Stomach smooth muscle (tissue), 2 donors: ENCODE results near the gene NAA40.

Experiments used
- H3K27ac ChIP-seq: one replicate; pipeline ENCODE4 v1.7.0; 2013; ENCODE audit warnings: mild to moderate bottlenecking, low read length, inconsistent platforms
- H3K27me3 ChIP-seq, 2 donors: one replicate each; pipeline ENCODE4 v1.7.0; 2013; ENCODE audit warnings: low read length in 2 of 2; ENCODE audit not compliant: insufficient read depth in 2 of 2, control insufficient read depth in 1 of 2
- H3K36me3 ChIP-seq, 2 donors: one replicate each; pipeline ENCODE4 v1.7.0; 2013; ENCODE audit warnings: low read length in 2 of 2; ENCODE audit not compliant: control insufficient read depth in 2 of 2, insufficient read depth in 2 of 2
- H3K4me1 ChIP-seq: one replicate; pipeline ENCODE4 v1.7.0; 2013; ENCODE audit warnings: low read length; ENCODE audit not compliant: control insufficient read depth, insufficient read depth
- H3K4me3 ChIP-seq, 2 donors: one replicate each; pipeline ENCODE4 v1.7.0; 2013; ENCODE audit warnings: low read length in 2 of 2
- H3K9ac ChIP-seq, 2 donors: one replicate each; pipeline ENCODE4 v1.7.0; 2013; ENCODE audit warnings: low read length in 2 of 2, mild to moderate bottlenecking in 1 of 2
- H3K9me3 ChIP-seq, 2 donors: one replicate each; pipeline ENCODE4 v1.7.0; 2013; ENCODE audit warnings: low read length in 2 of 2; ENCODE audit not compliant: control insufficient read depth in 2 of 2
- donor health status: healthy.
- donor health status: Pancreatic carcinoma.

The NAA40 gene

DNA sequence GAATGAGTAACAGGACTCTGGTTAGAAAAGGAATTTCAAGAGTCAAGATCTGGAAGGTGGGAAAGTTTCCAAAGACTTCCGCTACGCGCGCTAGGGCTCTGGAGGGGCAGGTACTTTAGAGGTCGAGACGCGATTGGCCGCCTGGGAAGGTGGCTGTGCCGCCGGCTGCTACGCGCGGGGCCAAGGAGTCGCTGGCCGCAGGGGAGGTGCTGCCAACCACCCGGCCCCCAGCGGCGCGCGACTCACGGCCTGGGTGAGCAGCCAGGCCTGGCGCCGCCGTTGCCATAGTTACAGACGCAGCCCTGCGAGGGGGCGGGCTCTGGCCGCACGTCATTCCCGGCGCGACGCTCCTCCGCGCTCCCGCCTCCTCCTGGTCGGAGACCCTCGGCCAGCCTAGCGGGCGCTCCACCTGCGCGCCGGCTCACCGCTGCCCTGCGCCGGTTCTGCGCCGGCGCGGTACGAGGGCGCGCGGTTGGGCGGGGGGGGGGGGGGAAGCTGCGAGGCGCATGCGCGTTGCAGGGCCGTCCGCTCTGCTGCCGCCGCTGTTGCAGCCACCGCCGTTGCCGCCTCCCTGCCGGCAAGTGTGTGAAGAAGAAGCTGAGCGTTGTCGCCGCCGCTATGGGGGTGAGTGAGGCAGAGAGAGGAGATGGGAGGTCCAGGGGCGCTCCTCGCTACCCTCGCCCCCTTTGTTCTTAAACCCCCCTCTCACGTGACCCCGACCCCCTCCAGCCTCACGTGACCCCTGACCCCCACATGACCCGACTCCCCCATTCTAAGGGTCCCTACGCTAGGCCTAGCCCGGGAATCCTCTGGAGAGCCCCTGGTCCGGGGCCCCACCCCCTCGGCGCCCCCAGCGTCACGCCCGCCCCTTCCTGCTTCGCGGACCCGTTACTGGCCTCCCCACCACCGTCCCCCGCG, at the start of gene NAA40:
Gene NAA40, plus strand, starts transcription at position 524 of the 918 bp plus-strand sequence. Its CDS starts 95 bp downstream, at position 619.
- no peaks in the 10 kb centered on the region for H3K9me3 ChIP-seq
- H3K36me3 ChIP-seq: no peaks in the 10 kb centered on the region
- H3K4me3 ChIP-seq: peak within 1 kb of the TSS; percentile 79 to 82
- H3K4me1 ChIP-seq: peaks cover 16% of the 10 kb centered on the region
- H3K27ac ChIP-seq: peak within 1 kb of the TSS; percentile 55
- no peaks in the 10 kb centered on the region for H3K27me3 ChIP-seq
- H3K9ac ChIP-seq: peak within 1 kb of the TSS; percentile 69 to 77

DNA sequence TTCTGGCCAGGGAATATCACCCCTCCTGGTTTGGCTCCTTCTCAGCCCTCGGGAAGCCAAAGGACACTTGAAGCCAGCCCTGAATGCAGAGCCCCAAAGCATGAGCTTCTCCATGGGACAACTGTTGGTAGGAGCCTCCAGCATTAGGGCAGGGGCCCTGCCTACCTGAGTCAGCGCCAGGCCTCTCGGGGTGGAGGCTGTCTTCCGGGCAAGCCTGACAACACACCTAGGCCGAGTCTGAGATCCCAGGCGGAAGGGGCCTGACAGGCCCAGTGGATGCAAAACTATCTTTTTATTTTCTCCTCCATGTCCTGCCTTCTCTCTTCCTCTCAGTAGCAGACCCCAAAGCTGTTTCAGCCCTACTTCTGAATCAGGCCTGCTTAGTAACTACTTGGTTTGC, 49.5 kb upstream of the NAA40 start:
- no peak overlapping the region for H3K27ac ChIP-seq
- no peak overlapping the region for H3K4me3 ChIP-seq
- peak overlapping the region in 1 of 2 donors; percentile 60 for H3K9ac ChIP-seq
- peaks cover 32% of the 10 kb centered on the region for H3K4me1 ChIP-seq
- H3K27me3 ChIP-seq: no peaks in the 10 kb centered on the region
- no peaks in the 10 kb centered on the region for H3K9me3 ChIP-seq
- H3K36me3 ChIP-seq: peaks cover 0 to 2% of the 10 kb centered on the region in 2 donors

DNA sequence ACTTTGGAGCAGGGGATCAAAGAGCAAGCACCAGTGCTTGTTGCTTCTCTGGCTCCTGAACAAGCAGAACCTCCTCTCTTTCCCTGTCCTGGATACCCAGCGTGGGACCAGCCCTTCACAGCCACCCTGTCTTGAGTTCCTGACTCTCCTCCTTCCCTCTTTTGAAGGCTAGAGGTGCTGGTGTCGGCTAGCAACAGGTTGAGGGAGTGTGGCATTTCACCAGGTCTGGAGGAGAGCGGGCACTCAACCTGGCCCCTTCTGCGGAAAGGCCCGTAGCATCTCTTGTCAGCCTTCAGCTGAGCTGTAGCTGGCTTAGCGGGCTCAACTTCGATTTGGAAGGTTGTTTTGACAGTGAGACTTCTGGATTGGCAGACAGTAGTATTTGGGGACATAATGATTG, 48.4 kb upstream of the NAA40 start:
- H3K27ac ChIP-seq: no peak overlapping the region
- no peaks in the 10 kb centered on the region for H3K27me3 ChIP-seq
- H3K36me3 ChIP-seq: peaks cover 0 to 6% of the 10 kb centered on the region in 2 donors
- no peaks in the 10 kb centered on the region for H3K9me3 ChIP-seq
- H3K4me3 ChIP-seq: no peak overlapping the region
- H3K9ac ChIP-seq: no peak overlapping the region
- peaks cover 32% of the 10 kb centered on the region for H3K4me1 ChIP-seq

DNA sequence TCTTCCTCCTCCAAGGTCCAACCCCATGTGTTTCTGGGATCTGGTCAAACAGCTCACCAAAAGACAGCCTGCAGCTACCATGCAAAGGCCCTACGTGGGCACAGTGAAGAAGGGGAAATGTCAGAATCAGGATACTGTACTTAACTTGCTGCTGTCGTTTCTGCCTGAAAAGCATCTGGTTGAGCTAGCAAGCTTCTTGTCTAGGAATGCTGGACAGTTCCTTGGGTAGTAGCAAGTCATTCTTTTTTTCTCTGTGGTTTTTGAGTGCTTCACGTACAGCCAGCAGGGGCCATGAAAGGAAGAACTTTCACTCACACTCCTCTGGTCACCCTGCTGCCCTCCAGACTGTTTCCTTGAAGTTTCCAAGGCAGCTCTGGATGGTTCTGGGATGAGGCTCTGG, 46.6 kb upstream of the NAA40 start:
- Histone ChIP-seq H3K4me1 (peaks cover 26% of the 10 kb centered on the region), H3K27ac (no peak overlapping the region), H3K9me3 (no peaks in the 10 kb centered on the region), H3K27me3 (no peaks in the 10 kb centered on the region), H3K9ac (no peak overlapping the region), H3K4me3 (no peak overlapping the region), H3K36me3 (peaks cover 7 to 17% of the 10 kb centered on the region in 2 donors)

DNA sequence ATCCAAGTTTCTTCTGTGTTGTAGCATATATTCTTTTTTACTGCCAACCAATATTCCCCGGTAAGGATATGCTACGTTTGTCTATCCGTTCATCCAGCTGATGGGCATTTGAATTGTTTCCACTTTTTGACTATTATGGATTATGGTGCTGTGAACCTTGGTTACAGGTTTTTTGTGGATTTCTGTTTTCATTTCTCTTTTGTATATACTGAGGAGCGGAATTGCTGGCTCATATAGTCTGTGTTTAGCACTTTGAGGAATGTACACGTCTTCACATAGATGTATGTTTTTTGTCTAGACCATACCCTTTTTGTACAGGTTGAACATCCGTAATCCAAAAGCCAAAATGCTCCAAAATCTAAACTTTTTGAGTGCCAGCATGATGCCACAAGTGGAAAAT, 45.4 kb upstream of the NAA40 start:
- no peaks in the 10 kb centered on the region for H3K27me3 ChIP-seq

DNA sequence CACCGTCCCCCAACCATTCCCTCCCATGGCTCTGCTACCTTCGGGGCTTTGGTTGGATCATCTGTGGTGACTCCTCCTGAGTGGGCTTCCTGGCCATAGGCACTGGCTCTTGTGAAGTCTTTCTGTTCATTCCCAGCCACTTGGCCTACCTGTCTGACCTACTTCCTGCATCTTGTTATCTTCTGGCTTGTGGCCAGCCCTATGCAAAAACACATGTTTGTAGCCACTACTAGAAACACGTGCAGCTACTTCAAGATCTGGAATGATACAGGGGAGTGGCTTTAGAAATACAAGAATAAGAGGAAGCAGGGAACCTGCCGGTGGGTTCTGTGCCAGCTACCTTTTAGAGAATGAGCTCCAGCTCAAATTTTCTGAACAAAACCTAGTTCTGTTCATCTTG, 42.7 kb upstream of the NAA40 start:
- Histone ChIP-seq H3K27ac (no peak overlapping the region), H3K9me3 (no peaks in the 10 kb centered on the region), H3K4me3 (no peak overlapping the region), H3K27me3 (no peaks in the 10 kb centered on the region), H3K9ac (no peak overlapping the region), H3K4me1 (no peaks in the 10 kb centered on the region), H3K36me3 (peaks cover 43 to 52% of the 10 kb centered on the region in 2 donors)

More for the DNA sequence above, 45.4 kb upstream of the NAA40 start:
- Histone ChIP-seq H3K9ac (no peak overlapping the region), H3K9me3 (no peaks in the 10 kb centered on the region), H3K36me3 (peaks cover 16 to 27% of the 10 kb centered on the region in 2 donors), H3K4me1 (peaks cover 16% of the 10 kb centered on the region), H3K4me3 (no peak overlapping the region), H3K27ac (no peak overlapping the region)

DNA sequence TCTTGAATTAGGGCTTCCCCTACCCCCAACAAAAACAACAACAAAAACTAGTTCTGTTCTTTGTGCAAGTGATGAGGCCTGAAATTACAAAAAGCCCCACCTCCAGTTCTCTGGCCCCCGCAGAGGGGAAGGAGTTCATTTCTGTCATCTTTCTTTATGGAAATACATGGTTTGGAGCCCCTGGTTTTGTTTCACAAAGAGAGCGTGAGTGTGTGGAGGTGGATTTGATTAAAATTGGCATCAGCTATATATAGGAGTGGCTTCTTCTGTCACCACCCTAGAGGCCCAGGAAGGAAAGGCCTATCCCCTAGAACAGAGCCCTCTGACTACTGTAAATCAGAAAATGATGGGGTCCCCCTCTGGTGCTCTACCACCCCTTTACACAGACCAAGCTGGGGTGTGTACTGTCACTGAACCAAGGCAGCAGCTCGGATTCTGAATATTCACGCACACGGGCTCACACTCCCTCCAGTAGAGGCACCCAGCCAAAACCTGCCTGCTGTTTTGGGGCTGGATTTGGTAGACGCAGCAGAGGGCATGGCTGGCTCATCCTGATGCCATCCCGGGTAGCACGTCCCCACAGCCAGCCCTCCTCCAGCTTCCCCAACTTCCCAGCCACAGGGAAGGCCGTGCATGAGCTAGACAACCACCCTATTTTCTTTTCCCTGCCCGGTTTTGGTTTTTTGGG, 41.2 kb upstream of the NAA40 start:
- H3K9ac ChIP-seq: no peak overlapping the region
- no peak overlapping the region for H3K4me3 ChIP-seq
- no peaks in the 10 kb centered on the region for H3K27me3 ChIP-seq
- H3K4me1 ChIP-seq: no peaks in the 10 kb centered on the region
- H3K9me3 ChIP-seq: no peaks in the 10 kb centered on the region
- H3K27ac ChIP-seq: no peak overlapping the region
- H3K36me3 ChIP-seq: peaks cover 46 to 64% of the 10 kb centered on the region in 2 donors

DNA sequence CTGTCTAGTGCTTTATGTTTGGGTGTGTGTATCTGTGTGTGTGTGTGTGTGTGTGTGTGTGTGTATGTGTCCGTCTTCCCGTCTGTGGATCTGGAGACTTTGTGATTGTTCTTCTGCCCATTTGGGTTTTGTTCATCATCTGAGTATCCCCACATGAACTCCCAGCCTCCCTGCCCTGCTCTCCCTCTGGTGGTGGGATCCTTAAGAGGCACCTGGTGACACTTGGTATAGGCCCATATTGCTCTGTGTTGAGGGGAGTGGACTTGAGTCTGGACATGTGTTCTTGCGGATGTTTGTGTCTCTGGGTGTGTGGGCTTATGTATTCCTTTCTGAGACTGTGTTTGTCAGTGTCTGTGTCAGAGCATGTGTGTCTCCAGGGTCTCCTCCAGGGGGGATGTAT, 37.1 kb upstream of the NAA40 start:
- Histone ChIP-seq H3K27ac (no peak overlapping the region), H3K9ac (no peak overlapping the region)

DNA sequence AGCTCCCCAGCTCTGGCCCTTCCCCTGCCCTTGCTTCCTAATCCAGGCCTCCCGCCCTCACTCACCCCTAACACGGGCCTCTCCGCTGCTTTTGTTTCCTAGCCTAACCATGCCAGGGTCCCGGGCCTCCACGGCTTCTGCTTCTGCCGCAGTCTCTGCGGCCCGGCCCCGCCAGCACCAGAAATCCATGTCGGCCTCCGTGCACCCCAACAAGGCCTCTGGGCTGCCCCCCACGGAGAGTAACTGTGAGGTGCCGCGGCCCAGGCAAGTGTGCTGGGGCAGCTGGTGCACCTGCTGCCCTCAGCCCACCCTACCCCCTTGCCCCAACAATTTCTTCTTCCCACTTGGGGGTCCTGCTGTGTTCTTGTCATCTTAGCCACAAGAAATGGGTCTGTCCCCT, 34.9 kb upstream of the NAA40 start:
- H3K4me1 ChIP-seq: peaks cover 12% of the 10 kb centered on the region
- H3K27me3 ChIP-seq: no peaks in the 10 kb centered on the region
- no peaks in the 10 kb centered on the region for H3K9me3 ChIP-seq
- H3K9ac ChIP-seq: no peak overlapping the region
- H3K27ac ChIP-seq: no peak overlapping the region
- H3K36me3 ChIP-seq: peaks cover 50 to 62% of the 10 kb centered on the region in 2 donors
- no peak overlapping the region for H3K4me3 ChIP-seq

More for the DNA sequence above, 37.1 kb upstream of the NAA40 start:
- Histone ChIP-seq H3K4me3 (no peak overlapping the region), H3K9me3 (no peaks in the 10 kb centered on the region), H3K36me3 (peaks cover 58 to 79% of the 10 kb centered on the region in 2 donors), H3K27me3 (no peaks in the 10 kb centered on the region), H3K4me1 (no peaks in the 10 kb centered on the region)

DNA sequence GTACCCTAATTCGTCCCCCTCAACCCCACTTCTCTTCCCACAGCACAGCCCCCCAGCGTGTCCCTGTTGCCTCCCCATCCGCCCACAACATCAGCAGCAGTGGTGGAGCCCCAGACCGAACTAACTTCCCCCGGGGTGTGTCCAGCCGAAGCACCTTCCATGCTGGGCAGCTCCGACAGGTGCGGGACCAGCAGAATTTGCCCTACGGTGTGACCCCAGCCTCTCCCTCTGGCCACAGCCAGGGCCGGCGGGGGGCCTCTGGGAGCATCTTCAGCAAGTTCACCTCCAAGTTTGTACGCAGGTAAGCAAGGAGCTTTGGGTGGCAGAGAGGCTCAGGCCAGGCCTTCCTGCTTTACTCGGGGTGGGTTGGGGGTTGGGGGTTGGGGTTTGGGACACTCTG, 34.1 kb upstream of the NAA40 start:
- Histone ChIP-seq H3K27ac (no peak overlapping the region), H3K4me1 (peaks cover 18% of the 10 kb centered on the region), H3K9me3 (no peaks in the 10 kb centered on the region), H3K4me3 (no peak overlapping the region), H3K9ac (no peak overlapping the region), H3K27me3 (no peaks in the 10 kb centered on the region), H3K36me3 (peaks cover 41 to 53% of the 10 kb centered on the region in 2 donors)
